Ectodermal cell (in vitro differentiated cells): Measurements from ENCODE around the gene PDGFC.

ENCODE experiments used
- H3K27ac ChIP-seq: 2 replicates; pipeline ENCODE4 v1.7.0; 2013; ENCODE audit warnings: mild to moderate bottlenecking, low read depth, low read length; ENCODE audit not compliant: insufficient read depth, poor library complexity, severe bottlenecking
- H3K27me3 ChIP-seq: 2 replicates; pipeline ENCODE4 v1.7.0; 2013; ENCODE audit warnings: mild to moderate bottlenecking, low read length; ENCODE audit not compliant: insufficient read depth, control insufficient read depth, poor library complexity, severe bottlenecking
- H3K36me3 ChIP-seq: one replicate; pipeline ENCODE4 v1.7.0; 2013; ENCODE audit warnings: low read length; ENCODE audit not compliant: control insufficient read depth, insufficient read depth
- H3K4me1 ChIP-seq: one replicate; pipeline ENCODE4 v1.7.0; 2013; ENCODE audit warnings: low read length; ENCODE audit not compliant: control insufficient read depth, insufficient read depth
- H3K4me3 ChIP-seq: 2 replicates; pipeline ENCODE4 v1.7.0; 2013; ENCODE audit warnings: low read depth, low read length, control low read depth; ENCODE audit not compliant: insufficient read depth
- H3K9me3 ChIP-seq: 2 replicates; pipeline ENCODE4 v1.7.0; 2013; ENCODE audit warnings: mild to moderate bottlenecking, low read length, moderate library complexity; ENCODE audit not compliant: control insufficient read depth
- WGBS, 2 experiments: methylation state at CpG; one replicate each; pipeline ENCODE4 v1.1.7; 2013; ENCODE audit warnings: missing lambda C conversion rate in 2 of 2; 5-methylcytosine and 5-hydroxymethylcytosine counted together

PDGFC gene

GRCh38 chr4:156738766-156739165 is 232.8 kb downstream of the PDGFC start:
- Histone ChIP-seq H3K4me3 (no peak overlapping the region), H3K9me3 (no peaks in the 10 kb centered on the region), H3K36me3 (no peaks in the 10 kb centered on the region), H3K27me3 (no peaks in the 10 kb centered on the region), H3K27ac (no peak overlapping the region), H3K4me1 (no peaks in the 10 kb centered on the region)
- 81 to 96% methylated on average over 1 to 2 of the region's 2 CpGs for WGBS, 2 experiments

- H3K27ac ChIP-seq = no peak overlapping the region
- H3K36me3 ChIP-seq = no peaks in the 10 kb centered on the region
- 86 to 93% methylated on average over 6 of the region's 7 CpGs for whole genome bisulfite sequencing, 2 experiments
- peaks cover 7% of the 10 kb centered on the region for H3K9me3 ChIP-seq
- H3K4me1 ChIP-seq = no peaks in the 10 kb centered on the region
- H3K4me3 ChIP-seq = no peak overlapping the region
- no peaks in the 10 kb centered on the region for H3K27me3 ChIP-seq
Observed at GRCh38 chr4:156734965-156735895, 236.4 kb downstream of the PDGFC start.

GRCh38 chr4:156733582-156733981 is 238.0 kb downstream of the PDGFC start:
- Histone ChIP-seq H3K27me3 (no peaks in the 10 kb centered on the region), H3K27ac (no peak overlapping the region), H3K4me3 (no peak overlapping the region), H3K9me3 (peaks cover 7% of the 10 kb centered on the region), H3K36me3 (no peaks in the 10 kb centered on the region), H3K4me1 (no peaks in the 10 kb centered on the region)
- 91 to 100% methylated on average over 1 of the region's 1 CpG for WGBS, 2 experiments

GRCh38 chr4:156732634-156733033 is 239.0 kb downstream of the PDGFC start:
- no peaks in the 10 kb centered on the region for H3K27me3 ChIP-seq
- no peak overlapping the region for H3K4me3 ChIP-seq
- peaks cover 7% of the 10 kb centered on the region for H3K9me3 ChIP-seq
- no peaks in the 10 kb centered on the region for H3K4me1 ChIP-seq
- 95 to 96% methylated on average over 4 to 6 of the region's 6 CpGs for WGBS, 2 experiments
- no peaks in the 10 kb centered on the region for H3K36me3 ChIP-seq
- H3K27ac ChIP-seq = no peak overlapping the region

DNA sequence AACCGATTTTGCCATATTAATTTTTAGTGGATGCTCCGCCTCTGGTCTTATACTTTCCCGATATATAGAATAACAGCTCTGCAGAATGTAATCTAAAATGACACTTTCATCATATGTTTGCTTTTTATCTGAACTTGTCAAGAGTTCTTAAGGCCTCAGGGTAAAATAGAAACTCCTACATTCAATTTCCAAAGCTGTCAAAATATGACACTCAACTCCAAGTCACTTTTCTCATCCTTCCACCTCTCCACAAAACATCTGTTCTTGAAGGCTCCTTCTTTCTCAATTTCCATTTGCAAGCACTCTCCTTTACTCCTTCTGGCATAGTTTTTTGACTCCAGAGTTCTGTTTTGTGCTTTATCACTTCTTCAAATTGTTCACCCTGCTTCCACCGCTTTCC is 242.2 kb downstream of the PDGFC start:
- no peak overlapping the region for H3K4me3 ChIP-seq
- WGBS, 2 experiments = 95 to 100% methylated on average over 4 of the region's 4 CpGs
- no peaks in the 10 kb centered on the region for H3K36me3 ChIP-seq

DNA sequence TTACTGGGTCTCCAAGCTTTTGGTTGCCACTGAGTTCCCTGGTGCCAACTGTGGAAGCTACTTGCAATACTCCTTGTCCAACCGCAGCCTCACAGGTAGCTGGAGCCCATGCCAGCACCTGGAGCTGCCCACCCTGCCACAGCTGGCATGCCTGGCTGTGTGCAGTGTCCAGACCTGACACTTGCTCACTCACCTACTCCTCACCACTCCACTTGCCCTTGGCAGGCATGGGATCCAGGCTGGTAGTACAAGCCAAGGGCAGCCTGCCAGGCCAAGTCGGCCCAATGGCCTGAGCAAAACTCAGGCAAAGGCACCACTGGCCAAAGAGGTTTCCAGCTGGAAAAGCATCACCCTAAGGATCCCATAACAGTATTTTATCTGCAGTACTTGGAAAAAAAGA is 246.3 kb downstream of the PDGFC start:
- Histone ChIP-seq H3K9me3 (no peaks in the 10 kb centered on the region), H3K4me3 (no peak overlapping the region), H3K27ac (no peak overlapping the region), H3K36me3 (no peaks in the 10 kb centered on the region), H3K4me1 (no peaks in the 10 kb centered on the region), H3K27me3 (no peaks in the 10 kb centered on the region)
- 91 to 99% methylated on average over 2 of the region's 2 CpGs for WGBS, 2 experiments

More for the DNA sequence above, 242.2 kb downstream of the PDGFC start:
- Histone ChIP-seq H3K27ac (no peak overlapping the region), H3K27me3 (no peaks in the 10 kb centered on the region), H3K4me1 (no peaks in the 10 kb centered on the region), H3K9me3 (peaks cover 7% of the 10 kb centered on the region)

DNA sequence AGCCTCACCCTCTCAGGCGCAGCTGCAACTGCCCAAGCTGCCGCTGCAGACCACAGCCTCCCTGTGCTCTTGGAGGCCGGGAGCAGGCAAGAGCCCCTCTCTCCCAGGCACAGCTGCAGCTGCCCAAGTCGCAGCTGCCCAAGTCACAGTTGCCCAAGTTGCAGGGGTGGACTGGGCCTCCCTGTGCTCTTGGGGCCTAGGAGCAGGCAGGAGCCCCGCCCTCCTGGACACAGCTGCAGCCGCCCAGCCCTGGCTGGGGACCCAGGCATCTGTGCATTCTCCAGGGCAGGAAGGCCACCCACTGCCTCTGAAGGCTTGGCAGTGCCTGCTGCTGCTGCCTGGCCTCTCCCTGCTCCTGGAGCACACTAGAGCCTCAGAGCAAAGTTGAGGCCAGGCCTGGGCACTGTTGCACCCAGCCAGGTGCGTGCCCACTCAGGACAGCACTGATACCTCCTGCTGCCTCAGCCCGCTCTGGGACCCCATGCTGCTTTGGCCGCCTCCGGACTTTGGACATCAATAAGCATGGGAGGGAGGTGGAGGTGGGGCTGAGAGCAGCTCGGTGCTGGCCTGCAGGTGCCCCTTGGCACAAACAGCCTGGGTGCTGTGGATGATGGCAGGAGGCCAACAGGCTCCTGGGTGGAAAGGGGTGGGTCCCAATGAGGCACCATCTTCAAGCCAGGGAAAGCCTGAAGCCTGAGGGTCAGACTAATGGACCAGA is 247.5 kb downstream of the PDGFC start:
- 95 to 96% methylated on average over 11 of the region's 11 CpGs for WGBS, 2 experiments
- Histone ChIP-seq H3K9me3 (no peaks in the 10 kb centered on the region), H3K4me1 (no peaks in the 10 kb centered on the region), H3K4me3 (no peak overlapping the region), H3K27me3 (no peaks in the 10 kb centered on the region), H3K27ac (no peak overlapping the region), H3K36me3 (no peaks in the 10 kb centered on the region)

- Histone ChIP-seq H3K27me3 (no peaks in the 10 kb centered on the region), H3K9me3 (no peaks in the 10 kb centered on the region), H3K4me3 (no peak overlapping the region), H3K36me3 (no peaks in the 10 kb centered on the region), H3K27ac (no peak overlapping the region), H3K4me1 (no peaks in the 10 kb centered on the region)
- WGBS, 2 experiments = 88 to 92% methylated on average over 8 of the region's 8 CpGs
Observed at GRCh38 chr4:156718226-156718625, 253.4 kb downstream of the PDGFC start.

GRCh38 chr4:156711193-156711590 is 260.4 kb downstream of the PDGFC start:
- no peaks in the 10 kb centered on the region for H3K4me1 ChIP-seq
- H3K4me3 ChIP-seq = no peak overlapping the region
- H3K27ac ChIP-seq = no peak overlapping the region
- no peaks in the 10 kb centered on the region for H3K27me3 ChIP-seq
- H3K9me3 ChIP-seq = no peaks in the 10 kb centered on the region
- WGBS, 2 experiments = 94 to 96% methylated on average over 4 of the region's 4 CpGs
- H3K36me3 ChIP-seq = no peaks in the 10 kb centered on the region
